NCI-H187 (cell line): Measurements from ENCODE around the gene CENPVL2.
"Not testable (repeated sequence)": the region's sequence is repeated elsewhere in the genome, so short reads cannot be mapped to it uniquely, and the experiment has no call there.

Experiments
- DNase-seq, 2 experiments: peaks; one replicate each; lab custom pipeline; 2025; lab: John Stamatoyannopoulos, UW

Gene CENPVL2

DNA sequence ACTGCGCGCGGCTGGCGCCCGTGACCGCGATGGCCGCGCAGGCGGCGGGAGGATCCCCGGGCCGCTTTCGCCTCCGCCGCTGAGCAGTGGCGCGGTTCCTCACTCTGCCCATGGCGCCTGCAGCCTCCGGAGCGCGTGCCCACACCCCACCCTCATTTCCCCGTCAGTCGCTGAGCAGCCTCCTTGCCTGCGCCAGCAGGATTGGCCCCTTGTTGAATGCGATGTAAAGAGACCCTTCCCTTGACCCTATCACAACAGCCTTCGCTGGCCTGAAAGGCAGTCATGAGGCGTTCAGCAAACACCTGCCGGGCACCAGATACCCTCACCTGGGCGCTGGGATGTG, at the start of gene CENPVL2:
CENPVL2 (minus strand) TSS at position 112 of the 343 bp plus-strand sequence; CDS start at position 112, 0 bp downstream.
- DNase-seq = not testable (repeated sequence)

DNA sequence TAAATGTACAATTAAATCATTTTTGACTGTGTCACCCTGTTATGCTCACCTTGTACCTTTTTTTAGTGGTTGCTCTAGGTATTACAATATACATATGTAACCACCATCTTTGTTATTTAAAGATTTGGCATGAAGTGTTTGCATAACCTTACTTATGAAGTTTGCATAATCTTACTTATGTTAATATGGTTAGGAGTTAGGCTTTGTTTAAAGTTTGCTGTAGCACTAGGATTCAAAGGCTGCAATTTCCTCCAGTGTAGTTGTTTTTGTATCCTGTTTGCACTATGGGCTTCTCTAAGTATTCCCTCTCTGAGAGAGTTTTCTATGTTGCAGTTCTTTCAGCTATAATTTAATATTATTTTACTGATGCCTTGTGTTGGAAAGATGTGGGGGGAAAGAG, 45.6 kb upstream of the CENPVL2 start:
- no peak for DNase-seq

DNA sequence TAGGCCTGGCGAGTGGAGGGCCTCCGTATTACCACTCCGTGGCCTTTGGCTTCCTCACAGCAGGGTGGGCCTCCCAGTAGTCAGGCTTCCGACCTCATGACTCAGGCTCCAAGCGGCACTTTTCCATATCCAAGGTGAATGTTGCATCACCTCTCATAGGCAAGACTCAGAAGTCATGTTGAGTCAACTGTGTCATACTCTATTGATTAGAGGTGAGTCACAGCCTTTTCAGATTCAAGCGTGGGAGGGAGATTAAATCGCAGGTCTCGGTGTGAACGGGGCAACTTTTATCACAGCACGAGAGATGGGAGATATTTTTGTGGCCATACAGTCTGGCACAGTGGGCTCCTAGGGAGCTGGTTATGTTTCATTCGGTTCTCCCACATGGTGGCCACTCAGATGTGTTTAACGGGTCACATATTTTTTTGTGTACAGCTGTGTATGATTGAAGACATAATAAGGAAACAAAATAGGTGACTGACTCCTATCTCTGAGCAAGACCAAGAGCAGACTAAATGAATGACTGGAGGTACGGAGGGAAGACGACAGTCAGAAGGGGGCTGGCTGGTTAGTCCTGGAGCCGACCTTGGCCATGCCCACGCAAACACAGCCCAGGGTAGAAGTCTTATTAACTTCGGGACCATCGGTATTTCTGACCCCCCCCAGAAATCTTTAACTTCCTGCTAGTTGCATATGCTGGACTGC, 30.5 kb upstream of the CENPVL2 start:
- DNase-seq = not testable (repeated sequence)

DNA sequence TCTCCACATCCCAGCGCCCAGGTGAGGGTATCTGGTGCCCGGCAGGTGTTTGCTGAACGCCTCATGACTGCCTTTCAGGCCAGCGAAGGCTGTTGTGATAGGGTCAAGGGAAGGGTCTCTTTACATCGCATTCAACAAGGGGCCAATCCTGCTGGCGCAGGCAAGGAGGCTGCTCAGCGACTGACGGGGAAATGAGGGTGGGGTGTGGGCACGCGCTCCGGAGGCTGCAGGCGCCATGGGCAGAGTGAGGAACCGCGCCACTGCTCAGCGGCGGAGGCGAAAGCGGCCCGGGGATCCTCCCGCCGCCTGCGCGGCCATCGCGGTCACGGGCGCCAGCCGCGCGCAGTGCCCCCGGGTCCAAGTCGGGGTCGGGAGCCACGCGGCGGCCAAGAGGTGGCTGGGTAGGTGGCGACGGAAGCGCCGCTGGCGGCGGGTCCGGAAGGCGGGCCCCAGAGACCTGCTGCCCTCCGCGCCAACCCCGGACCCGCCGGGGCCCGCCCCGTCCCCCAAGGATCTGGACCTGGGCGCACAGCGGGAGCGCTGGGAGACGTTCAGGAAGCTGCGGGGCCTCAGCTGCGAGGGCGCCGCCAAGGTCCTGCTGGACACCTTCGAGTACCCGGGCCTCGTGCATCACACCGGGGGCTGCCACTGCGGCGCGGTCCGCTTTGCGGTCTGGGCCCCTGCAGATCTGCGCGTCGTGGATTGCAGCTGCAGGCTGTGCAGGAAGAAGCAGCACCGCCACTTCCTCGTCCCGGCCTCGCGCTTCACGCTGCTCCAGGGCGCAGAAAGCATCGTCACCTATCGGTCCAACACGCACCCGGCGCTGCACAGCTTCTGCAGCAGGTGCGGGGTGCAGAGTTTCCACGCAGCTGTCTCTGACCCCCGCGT, 27.9 kb upstream of the CENPVL2 start, which contains the start of gene CENPVL1:
CENPVL1 (plus strand) TSS at position 236 of the 888 bp plus-strand sequence; CDS start at position 236, 0 bp downstream.
- DNase-seq = not testable (repeated sequence)

DNA sequence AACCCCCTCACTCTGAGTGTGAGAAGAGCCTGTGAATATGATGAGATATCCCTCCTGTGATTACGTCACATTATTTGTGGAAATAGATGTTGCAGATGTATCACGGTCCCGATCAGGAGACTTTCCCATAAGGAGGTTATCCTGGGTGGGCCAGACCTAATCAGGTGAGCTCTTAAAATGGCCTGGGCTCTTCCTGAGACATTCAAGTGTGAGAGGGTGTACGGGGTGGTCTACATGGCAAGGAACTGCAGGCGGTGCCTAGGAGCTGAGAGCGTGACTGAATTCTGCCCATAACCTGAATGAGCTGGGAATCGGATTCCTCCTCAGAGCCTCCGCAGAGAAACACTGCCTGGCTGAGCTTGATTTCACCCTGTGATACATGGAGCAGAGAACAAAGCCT, 14.8 kb upstream of the CENPVL2 start:
- no peak for DNase-seq

DNA sequence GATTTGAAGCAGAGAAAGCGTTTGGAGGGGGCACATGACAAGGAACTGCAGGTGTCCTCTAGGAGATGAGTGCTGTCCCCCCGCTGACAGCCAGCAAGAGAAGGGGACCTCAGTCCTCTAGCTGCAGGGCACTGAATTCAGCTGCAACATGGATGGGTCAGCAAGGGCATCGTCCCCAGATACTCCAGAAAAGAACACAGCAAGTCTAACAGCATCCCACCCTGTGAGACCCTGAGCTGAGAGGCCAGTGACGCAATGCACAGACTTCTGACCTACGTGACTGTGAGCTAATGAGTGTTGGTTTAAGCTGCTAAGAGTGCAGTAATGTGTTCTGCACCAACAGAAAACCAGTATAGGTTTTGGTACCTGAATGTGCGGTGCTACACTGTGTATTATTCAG, 11.6 kb upstream of the CENPVL2 start:
- no peak for DNase-seq

DNA sequence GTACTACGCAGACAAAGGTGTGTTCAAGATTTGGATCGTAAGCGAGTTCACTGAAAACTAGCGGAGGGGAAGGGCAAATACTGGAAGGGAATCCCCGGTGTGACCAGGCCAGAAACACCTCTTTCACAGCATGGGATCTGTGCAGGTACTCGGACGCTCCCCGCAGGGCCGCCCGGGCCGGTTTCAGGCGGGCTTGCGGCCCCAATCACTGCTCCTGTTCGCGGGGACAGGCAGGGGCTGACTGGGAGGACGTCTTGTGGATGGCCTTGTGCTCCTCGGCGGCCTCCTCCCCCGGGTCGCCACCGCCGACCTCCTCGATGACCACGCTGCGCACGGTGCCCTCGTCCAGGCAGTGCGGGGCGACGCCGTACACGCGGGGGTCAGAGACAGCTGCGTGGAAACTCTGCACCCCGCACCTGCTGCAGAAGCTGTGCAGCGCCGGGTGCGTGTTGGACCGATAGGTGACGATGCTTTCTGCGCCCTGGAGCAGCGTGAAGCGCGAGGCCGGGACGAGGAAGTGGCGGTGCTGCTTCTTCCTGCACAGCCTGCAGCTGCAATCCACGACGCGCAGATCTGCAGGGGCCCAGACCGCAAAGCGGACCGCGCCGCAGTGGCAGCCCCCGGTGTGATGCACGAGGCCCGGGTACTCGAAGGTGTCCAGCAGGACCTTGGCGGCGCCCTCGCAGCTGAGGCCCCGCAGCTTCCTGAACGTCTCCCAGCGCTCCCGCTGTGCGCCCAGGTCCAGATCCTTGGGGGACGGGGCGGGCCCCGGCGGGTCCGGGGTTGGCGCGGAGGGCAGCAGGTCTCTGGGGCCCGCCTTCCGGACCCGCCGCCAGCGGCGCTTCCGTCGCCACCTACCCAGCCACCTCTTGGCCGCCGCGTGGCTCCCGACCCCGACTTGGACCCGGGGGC, 567 bp downstream of the CENPVL2 start:
- not testable (repeated sequence) for DNase-seq

DNA sequence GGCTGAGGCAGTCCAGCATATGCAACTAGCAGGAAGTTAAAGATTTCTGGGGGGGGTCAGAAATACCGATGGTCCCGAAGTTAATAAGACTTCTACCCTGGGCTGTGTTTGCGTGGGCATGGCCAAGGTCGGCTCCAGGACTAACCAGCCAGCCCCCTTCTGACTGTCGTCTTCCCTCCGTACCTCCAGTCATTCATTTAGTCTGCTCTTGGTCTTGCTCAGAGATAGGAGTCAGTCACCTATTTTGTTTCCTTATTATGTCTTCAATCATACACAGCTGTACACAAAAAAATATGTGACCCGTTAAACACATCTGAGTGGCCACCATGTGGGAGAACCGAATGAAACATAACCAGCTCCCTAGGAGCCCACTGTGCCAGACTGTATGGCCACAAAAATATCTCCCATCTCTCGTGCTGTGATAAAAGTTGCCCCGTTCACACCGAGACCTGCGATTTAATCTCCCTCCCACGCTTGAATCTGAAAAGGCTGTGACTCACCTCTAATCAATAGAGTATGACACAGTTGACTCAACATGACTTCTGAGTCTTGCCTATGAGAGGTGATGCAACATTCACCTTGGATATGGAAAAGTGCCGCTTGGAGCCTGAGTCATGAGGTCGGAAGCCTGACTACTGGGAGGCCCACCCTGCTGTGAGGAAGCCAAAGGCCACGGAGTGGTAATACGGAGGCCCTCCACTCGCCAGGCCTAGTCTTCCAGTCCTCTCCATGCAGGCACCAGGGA, 2.8 kb downstream of the CENPVL2 start:
- DNase-seq = not testable (repeated sequence)

DNA sequence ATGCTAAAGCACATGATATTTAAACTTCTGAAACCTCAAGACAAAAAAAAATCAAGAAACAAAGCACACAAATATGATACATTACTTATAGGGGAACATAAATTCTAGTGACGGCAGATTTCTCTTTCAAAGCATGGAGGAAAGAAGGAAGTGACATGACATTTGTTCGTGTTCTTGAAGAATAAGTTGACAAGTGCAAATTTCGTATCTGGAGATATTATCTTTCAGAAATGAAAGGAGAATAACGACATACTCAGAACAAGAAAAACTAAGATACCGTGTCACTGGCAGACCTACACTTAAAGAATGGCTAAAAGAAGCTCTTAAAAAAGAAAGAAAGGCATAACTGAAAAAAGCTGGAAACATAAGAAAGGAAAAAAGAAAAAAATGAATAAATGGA, 16.6 kb downstream of the CENPVL2 start:
- no peak for DNase-seq

DNA sequence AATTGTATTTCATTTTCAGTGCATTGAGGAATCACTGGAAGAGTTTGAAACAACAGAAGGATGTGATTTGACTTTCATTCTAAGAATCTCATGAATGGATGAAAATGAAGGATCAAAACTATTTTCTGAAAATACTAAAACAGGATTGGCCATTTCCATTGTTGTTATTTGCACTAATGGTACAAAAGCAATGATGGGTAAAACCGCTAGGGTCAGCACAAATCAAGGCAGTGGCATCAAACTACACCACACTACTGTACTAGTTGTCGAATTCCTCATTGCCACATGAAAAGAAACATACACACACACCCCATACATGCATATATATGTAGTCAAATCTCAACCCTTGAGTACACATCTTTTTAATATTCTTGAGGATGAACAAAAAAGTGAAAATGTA, 39.3 kb downstream of the CENPVL2 start:
- DNase-seq = no peak

DNA sequence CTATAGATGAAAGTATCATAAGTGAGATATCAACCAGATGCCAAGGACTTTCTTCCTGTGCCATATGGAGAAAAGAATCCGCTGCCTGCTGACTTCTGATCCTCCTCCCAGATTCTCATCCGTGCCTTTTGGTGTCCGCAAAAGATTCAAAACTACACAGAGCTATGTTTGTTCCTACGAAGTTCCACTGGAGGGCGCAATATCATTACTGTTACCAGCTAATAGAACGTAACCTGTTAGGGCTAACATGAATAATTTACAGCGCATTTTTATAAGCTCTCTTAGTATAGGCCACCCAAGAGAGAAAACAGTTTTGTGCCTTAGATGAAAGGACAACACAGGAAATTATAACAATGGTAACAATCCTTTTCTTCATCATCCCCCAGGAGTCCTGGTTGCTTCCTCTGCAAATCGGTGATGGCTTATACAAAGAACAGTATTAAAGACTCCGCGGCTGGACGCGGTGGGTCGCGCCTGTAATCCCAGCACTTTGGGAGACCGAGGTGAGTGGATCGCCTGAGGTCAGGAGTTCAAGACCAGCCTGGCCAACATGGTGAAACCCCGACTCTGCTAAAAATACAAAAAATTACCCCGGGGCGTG, 41.1 kb downstream of the CENPVL2 start:
- DNase-seq = no peak

DNA sequence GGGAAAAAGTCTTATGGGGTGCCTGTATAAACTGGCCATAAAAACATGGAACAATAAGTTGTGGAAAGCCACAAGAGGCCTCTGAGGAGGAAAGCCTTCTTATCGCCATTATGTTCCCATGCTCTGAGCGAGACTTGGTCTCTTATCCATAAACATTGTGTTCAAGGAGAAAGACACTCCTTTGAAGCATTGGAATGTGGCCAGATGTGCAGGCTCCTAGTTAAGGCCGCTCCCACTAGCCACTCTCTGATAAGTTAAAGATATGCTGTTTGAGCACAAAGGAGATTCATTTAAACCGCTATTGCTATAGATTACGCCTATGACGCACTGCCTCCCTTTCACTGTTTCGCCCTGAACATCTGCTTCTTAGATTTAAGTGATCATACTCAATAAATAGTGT, 46.1 kb downstream of the CENPVL2 start:
- DNase-seq = not testable (repeated sequence)
